Effector CD4-positive, alpha-beta T cell (primary cell): ENCODE results near the gene ZNF415.
"Not testable (repeated sequence)": the region's sequence is repeated elsewhere in the genome, so short reads cannot be mapped to it uniquely, and the experiment has no call there.

Experiments
- DNase-seq: peaks from one replicate; pipeline ENCODE4 v3.0.0-alpha.2; 2020

The ZNF415 gene

DNA sequence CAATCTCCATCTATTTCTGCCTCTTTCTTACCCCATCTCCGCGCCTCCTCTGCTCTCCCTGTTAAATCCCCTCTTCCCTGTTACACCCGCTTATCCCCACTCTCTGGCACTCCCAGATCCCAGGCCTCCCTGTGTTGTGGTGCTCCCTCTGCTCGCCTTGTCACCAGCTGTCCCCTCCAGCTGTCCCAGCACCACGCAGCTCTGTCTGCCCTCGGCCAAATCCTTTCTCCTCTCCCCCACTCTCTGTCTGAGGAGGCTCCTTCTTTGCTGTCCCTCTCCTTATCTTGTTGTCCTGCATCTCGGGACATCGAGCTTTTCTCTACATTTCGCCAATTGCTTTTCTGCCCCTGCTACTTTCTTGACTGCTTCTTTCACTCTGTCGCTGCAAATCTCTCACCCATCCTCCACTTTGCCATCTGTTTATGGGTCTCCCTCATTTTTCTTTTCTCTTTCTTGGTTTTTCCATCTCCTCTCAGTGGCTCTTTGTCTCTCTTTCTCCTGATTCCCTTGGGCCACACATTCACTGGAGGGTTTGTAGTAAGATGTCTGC is 30.4 kb downstream of the ZNF415 start:
- DNase-seq = no peak

DNA sequence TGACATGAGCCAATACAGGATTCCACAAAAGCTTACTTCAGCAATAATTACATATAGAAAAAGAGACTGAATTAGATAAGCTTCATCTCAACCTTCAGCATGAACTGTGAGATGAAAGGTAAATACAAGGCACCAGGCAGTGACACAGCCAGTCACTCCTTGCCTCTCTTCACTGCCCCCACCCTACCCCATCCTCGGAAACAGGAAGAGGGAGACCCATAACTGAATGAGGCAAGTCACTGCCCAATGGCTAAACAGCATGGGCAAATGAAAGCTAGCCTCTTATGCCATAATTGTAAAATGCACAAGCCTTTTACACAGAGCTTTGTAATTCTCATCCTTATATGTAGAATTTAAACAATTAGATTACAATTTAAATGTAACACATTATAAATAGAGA is 31.2 kb downstream of the ZNF415 start:
- no peak for DNase-seq

DNA sequence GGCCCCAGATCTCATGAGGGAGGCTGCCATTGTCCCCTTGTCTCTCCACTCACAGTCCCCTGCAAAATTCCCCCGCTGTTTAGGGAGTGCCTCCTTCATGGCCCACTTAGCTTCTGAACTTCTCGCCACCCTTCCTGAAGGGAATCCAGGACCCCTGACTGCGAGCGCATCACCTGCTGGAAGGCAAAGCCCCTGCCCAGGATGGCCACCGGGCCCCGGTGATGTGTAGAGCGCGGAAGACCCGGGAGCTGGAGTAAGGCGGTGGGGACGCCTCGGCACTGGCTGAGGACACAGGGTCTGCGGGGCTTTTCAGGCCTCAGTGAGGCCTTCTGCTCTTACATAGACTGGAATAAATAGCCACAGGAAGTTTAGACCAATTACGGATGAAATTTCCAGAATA is 34.1 kb downstream of the ZNF415 start:
- DNase-seq = not testable (repeated sequence)

DNA sequence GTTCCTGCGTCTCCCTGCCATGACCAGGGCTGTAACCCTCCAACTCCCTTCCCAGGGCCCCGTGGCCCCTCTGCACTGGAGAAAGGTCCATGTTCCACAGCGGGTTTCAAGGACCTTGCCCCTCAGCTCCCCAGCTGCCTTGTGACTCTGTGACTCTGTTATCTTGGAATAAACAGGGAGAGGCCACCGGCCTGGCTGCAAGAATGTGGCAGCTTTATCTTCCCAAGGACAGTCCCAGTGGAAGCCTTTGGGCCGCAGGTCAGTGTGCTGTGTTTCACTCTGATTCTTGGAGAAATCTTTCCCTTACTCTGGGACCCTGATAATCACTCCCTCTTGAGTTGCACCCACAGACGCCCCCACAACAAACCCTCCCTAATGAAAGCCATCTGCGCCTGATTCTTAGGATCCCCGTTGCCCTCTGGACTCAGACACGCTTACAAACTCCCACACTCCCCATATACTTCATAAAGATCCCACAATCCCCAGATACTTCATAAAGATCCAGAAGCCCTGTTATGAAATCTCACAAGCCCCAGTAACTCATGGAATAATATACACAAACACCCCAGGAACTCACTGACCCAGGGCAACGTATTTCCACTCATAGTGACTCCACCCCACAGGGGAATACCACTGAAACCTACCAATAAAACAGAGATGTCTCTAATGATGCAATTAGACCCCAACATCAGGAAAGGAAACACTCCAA is 35.6 kb downstream of the ZNF415 start:
- DNase-seq = not testable (repeated sequence)

DNA sequence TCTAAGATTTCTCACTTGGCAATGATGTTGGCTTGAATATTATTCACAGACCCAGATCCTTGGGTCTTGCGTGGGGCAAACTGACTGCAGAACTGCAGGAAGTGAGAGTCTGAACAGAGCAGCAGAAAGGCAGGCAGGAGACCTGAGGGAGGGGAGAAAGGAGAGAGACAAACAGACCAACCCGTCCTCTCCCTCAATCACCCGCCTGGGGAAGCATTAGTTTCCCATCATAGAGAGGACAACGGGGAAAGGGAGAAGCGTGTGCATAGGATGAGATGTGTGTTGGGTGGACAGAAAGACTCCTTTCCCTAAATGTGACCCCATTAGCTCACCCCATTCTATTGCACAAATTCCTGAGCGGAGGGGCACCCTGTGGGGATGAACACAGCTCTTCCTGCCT is 36.1 kb downstream of the ZNF415 start:
- not testable (repeated sequence) for DNase-seq

DNA sequence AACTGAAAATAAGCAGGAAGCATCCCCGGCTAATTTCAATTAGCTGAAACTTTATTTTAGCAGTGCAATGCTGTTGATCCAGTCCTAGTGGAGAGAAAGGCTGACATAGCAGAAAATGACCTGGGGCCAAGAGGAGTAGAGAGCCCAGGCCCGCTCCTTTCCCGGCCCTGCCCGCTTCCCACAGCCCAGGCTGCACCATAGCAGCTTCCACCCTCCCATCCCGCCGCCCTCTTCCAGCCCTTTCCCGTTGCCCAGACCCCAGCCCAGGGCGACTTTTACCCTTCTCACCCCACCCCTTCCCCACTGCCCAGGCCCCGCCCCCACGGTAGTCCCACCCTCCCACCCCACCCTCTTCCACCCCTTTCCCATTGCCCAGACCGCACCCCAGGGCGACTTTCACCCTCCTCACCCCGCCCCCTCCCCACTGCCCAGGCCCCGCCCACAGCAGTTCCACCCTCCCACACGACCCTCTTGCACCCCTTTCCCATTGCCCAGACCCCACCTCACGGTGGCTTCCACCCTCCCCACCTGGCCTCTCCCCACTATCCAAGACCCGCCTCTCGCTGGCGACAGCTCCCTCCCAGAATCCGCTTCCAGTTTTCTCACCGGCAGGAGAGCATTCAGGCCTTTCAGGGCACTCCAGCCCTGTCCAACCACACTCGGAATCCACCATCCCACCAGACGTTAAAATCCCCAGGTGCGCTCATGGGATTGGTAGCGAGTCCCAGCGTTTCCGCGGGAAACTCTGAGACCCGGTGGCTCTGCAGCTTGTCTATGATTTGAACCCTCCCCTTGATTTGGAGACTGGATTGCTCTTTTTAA is 37.7 kb downstream of the ZNF415 start:
- DNase-seq = no peak

DNA sequence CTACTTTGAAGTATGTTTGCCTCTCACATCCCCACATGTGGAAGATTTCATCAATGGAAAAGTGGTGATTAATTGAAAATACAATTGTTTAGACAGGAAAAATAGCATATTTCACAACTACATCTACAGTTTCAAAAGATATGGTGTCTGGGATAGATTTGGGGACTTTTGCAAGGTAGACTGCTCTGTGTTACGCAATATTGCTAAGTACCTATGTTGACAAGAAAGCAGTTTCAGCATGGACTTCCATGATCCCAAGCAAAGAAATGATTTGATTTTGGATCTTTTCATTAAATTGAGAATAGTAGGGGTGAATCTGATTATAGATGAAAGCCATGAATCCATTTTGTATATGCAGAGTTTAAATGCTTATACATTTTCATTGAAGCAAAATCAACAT is 40.0 kb downstream of the ZNF415 start:
- no peak for DNase-seq

DNA sequence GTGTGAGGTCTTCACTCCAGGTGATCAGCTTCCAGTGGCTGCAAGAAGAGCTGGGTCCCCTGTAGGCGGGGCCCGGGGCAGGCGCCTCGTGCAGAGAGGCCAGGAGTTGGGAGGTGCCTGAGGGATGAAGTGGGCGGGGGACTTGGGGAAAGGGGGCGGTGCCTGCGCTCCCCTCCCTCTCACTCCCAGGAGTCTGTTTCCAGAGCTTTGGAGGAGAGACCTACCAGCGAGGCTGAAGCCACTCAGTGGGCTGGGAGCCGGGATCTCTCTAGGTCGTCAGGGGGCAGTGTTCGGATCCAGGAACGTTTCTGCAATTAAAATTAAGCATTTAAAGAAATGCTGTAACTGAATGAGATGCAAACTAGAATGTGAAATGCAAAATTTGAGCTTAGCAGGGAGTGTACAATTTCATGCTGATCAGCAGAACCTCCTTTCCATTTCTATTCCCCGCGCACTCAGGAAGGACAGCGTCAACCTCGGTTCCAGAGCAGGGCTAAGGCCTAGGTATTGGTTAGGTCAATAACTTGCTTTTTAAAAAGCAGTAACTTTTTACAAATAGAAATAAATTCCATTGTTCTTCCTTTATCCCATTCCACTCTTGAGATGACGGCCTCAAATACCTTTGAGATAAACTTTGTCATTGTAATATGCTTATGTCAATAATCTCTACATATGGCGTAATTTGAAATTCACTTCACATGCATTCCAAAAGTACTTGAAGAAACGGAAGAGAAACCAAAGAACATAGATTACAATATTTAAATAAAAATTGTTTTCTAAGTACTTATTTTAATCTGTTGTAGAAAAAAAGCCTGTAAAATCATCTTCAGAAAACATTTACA is 41.1 kb downstream of the ZNF415 start:
- DNase-seq = no peak

DNA sequence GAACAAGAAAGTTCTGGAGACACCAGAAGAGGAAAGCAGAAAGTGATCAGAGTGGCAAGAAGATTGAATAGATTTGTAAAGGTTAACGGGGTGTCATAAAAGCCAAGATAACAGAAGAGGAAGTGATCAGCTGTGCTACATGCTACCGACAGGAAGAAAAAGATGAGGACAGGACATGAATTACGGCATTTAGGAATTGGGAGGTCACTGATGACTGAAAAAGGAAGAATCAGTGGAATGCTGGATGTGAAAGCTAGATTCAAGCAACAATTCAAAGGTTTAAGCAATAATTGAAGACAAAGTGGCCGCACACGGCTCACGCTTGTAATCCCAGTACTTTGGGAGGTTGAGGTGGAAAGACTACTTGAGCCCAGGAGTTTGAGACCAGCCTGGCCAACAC is 44.6 kb downstream of the ZNF415 start:
- DNase-seq = no peak

DNA sequence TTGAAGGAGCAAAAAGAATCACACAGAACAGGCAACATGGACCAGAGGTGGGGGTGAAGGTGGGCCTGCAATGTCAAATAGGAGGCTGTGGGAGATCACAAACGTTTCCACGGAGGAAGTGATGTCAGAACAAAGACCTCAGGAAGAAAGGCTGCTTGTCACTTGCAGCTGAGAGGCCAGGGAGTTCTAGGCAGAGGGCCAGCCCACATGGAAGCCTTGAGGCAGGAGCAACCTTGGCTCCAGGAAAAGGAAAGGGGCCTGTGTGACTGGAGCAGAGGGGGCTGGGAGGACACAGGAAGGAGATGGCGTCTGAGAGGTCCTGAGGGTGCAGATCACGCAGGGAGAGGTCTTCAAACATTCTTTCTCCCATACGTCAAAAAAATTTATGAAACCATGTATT is 45.8 kb downstream of the ZNF415 start:
- no peak for DNase-seq

DNA sequence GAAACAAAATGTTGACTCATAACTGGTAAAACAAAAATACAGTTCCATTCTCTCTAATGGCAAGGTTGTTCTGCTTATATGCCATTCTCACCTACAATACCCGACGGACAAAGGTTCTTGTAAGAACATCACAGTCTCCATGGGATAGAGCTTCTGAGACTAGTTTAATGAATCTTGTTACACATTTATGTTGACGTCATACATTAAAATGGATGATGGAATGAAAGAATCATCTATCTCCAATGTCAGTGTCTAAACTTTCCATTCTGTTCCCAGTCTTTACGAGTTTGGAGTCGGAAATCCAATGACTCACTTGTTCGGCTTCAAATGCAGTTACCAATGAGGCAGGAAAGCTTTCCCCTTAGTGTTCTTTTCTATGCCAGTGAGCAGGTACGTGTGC is 47.2 kb downstream of the ZNF415 start:
- no peak for DNase-seq

DNA sequence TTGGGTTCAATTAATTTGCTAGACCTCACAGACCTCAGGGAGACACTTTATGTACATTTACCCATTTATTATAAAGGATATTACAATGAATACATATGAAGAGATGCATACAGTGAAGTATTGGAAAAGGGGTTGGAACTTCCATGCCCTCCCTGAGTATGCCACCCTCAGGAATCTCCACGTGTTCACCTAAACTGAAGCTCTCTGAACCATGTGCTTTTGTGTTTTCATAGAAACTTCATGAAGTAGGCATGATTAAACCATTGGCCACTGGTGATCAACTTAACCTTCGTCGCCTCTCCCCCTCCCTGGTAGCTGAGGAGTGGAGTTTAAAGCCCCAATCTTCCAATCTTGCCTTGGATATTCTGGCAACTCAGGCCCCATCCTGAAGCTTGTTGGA is 49.8 kb downstream of the ZNF415 start:
- no peak for DNase-seq

DNA sequence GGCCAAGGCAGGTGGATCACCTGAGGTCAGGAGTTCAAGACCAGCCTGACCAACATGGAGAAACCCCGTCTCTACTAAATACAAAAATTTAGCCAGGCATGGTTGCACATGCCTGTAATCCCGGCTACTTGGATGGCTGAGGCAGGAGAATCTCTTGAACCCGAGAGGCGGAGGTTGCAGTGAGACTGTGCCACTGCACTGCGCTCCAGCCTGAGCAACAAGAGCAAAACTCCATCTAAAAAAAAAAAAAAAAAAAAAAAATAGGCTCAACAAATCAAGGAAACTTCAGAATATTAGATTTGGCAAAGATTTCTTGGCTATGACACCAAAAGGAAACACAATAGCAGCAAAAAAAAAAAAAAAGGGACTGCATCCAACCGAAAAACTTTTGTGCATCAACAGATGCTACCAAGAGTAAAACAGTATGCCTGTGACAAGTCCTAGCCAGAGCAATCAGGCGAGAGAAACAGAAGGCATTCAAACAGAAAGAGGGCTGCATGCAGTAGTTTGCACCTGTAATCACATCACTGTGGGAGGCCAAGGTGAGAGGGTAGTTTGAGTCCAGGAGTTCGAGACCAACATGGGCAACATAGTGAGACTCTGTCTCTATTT is 53.3 kb downstream of the ZNF415 start:
- DNase-seq = no peak

DNA sequence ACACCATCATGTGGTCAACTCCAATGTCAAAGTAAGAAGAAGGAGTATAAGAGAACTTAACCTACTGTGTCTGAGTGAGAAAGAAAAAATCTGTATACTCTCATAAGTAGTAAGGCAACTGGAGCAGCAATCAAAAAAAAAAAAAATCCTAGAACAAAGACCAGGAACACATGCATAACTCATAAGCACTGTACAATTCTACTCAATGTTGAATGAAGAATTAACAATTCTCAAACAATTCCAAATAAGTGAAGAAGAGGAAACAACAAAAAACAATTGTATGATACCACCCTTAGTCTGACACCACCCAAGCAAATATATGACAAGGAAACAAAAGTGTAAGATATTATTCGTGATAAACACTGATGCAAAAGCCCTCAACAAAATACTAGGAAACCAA is 54.0 kb downstream of the ZNF415 start:
- no peak for DNase-seq

DNA sequence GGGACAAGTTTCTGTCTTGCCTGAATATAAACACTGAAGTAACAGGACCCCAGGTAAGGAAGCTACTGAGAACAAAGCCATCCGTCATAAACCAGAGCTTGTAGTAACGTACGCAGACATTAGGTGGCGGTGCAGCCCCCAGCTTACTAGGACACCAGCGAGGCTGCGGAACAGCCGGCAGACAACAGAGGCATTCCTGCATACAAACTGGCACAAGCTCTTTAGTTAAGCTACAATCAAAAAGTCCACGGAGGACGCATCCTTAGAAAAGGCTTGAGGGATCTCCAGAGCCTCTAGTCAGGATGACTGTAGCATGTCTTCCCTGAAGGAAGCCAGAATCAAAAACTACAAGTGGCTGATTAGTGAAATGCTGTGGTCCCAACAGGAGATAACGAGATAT is 55.7 kb downstream of the ZNF415 start:
- DNase-seq = no peak

DNA sequence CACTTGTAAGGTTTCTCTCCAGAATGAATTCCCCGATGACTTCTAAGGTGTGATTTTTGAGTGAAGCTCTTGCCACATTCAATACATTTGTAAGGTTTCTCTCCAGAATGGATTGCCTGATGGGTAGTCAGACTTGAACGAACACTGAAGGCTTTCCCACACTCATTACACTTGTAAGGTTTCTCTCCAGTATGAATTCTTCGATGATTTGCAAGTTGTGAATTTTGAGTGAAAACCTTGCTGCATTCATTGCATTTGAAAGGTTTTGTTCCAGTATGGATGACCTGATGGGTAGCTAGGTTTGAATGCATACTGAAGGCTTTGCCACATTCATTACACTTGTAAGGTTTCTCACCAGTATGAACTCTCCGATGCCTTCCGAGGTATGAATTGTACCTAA is 63.9 kb downstream of the ZNF415 start:
- no peak for DNase-seq

DNA sequence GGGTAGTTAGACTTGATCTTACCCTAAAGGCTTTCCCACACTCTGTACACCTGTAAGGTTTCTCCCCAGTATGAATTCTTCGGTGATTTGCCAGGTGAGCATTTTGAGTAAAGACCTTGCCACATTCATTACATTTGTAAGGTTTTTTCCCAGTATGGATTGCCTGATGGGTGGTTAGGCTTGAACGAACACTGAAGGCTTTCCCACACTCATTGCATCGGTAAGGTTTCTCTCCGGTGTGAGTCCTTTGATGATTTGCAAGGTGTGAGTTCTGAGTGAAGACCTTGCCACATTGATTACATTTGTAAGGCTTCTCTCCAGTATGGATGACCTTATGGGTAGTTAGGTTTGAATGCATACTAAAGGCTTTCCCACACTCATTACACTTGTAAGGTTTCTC is 64.5 kb downstream of the ZNF415 start:
- no peak for DNase-seq

DNA sequence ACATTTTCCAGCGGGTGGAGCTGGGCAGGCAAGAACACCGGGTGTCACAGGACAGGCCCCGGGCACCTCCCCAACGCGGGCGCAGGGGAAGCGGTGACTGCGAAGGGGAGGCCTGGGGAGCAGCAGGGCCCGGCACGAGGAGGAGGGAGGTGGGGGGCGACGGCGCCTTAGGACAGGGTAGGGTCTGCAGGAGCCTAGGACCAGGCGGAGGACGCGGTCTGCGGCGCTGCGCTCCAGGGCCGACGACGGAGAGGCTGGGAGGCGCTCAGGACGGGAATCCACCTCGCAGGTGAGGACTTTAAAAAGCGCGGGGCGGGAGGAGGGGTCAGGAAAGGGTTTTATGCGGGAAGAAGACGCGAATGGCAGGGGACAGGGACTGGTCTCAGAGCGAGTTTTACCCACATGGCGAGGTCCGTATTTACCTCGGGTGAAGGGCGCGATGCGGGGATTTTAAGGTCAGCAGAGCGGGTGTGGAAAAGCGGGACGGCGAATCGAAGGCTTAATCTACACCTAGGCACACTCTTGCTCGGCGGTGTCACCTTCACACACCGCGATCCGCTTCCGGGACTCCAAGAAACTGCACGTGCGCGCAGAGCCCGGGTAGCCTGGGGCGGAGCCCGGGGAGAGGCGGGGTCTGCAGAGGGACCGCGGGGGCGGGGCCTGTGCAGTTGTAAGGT is 74.7 kb downstream of the ZNF415 start:
- DNase-seq = no peak
